C4-2B (cell line): ENCODE measurements around the gene HOXA10.

Experiments used
- CTCF ChIP-seq: fragments of 450-650 bp; conservative IDR thresholded peaks from 2 replicates; pipeline ENCODE4 v1.5.1; 2017; ENCODE audit warnings: mild to moderate bottlenecking
- ZFX ChIP-seq: fragments of 450-650 bp; IDR thresholded peaks from 2 replicates; pipeline ENCODE4 v1.6.1; 2017

- TF ChIP-seq CTCF (no peak), ZFX (no peak)
These were observed 49.8 kb downstream of the HOXA10 start for GRCh38 chr7:27124096-27124901.
